Activated CD8-positive, alpha-beta memory T cell treated with anti-CD3 and anti-CD28 coated beads, Interleukin-2, amount 50 U/mL, for 24 hours (primary cell): Measurements from ENCODE around the gene SLC29A2.

Source experiments
- DNase-seq: peaks from one replicate; pipeline ENCODE4 v3.0.0-alpha.2; 2020; ENCODE audit errors: extremely low read depth

SLC29A2 gene

GRCh38 chr11:66317723-66318599 is 53.6 kb downstream of the SLC29A2 start:
- no peak for DNase-seq

- DNase-seq, result no peak
These were observed 54.2 kb downstream of the SLC29A2 start for GRCh38 chr11:66317322-66317722.

GRCh38 chr11:66316849-66317251 is 54.7 kb downstream of the SLC29A2 start, which contains the start of gene CD248:
Gene CD248, minus strand, starts transcription at chr11:66317044. Its CDS starts 17 bp downstream, at chr11:66317027.
- DNase-seq, result no peak

GRCh38 chr11:66315921-66316811 is 55.4 kb downstream of the SLC29A2 start:
- DNase-seq, result no peak

GRCh38 chr11:66315498-66315885 is 56.1 kb downstream of the SLC29A2 start:
- no peak for DNase-seq

GRCh38 chr11:66314561-66315497 is 56.7 kb downstream of the SLC29A2 start:
- no peak for DNase-seq

- DNase-seq, result no peak
These were observed 57.4 kb downstream of the SLC29A2 start for GRCh38 chr11:66314186-66314501.

GRCh38 chr11:66313321-66314185 is 58.0 kb downstream of the SLC29A2 start:
- no peak for DNase-seq

- DNase-seq, result peak; percentile 91
These were observed 58.8 kb downstream of the SLC29A2 start for GRCh38 chr11:66312549-66313320.
